Measurements from ENCODE around the gene ALDH1A3. TPM values are rescaled to one million over a fixed set of nuclear protein-coding genes. Genes with fewer than 3 reads are reported as not detected.

The ALDH1A3 gene
- total RNA-seq, 4 donors from 2014 or later, result 8.5 to 99.9 (median 18.4) TPM

DNA sequence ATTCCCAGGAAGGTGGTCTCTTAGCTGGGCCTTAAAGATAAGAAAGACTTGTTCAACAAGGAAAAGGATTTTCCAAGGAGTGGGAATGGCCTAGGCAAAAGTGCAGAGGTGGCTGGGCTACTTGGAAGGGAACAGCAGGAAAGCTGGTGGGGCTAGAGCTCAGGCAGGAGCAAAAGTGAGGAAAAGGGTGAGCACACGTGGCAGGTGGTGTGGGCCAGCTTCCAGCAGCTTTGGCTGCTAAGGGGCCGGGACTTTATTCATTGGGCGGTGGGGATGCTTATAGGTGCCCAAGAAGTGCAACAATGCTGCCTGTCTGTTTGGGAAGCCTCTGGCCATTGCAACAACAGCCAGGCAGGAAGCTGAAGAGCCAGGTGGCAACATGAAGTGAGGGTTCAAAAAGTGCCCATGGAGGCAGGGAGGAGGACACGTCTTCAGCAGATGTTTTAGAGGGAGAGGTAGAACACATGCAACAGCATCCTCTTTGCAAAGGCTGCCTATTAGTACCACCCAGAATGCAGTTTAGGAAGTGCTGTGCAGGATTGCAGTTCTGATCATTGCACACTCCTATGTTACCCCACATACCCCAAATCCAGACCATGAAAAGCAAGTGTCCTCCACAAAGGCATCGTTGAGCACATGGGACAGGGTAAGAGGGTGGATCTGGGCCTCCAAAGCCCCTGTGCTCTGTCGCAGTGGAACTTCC lies 13.8 kb downstream of the ALDH1A3 start:
- H3K4me1 ChIP-seq, result no peaks in the 10 kb centered on the region
- H3K4me3 ChIP-seq, result no peak overlapping the region
- no peaks in the 10 kb centered on the region for H3K9me3 ChIP-seq
- no peaks in the 10 kb centered on the region for H3K27me3 ChIP-seq
- no peak overlapping the region for H3K27ac ChIP-seq
- no peak for DNase-seq
- no peaks in the 10 kb centered on the region for H3K36me3 ChIP-seq
- TF ChIP-seq POLR2A (IDR thresholded peaks at IDR 0.05), result no peak
- no peak for TF ChIP-seq CTCF (IDR thresholded peaks at IDR 0.05)

DNA sequence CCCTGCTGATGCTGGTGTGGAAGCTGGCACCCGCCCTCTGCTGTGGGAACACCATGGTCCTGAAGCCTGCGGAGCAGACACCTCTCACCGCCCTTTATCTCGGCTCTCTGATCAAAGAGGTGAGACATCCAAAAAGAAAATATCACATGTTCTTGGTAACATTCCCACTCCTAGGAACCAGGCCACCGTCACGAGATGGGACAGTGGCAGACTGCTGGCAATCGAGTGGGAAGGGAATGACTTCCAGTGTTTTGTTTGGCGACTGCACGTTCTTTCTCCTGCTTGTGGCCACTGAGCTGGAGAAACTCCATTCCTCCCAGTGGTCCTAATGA lies 14.3 kb downstream of the ALDH1A3 start:
- no peak for DNase-seq
- Histone ChIP-seq H3K27me3 (no peaks in the 10 kb centered on the region), H3K27ac (no peak overlapping the region), H3K9me3 (no peaks in the 10 kb centered on the region), H3K4me3 (no peak overlapping the region), H3K36me3 (no peaks in the 10 kb centered on the region), H3K4me1 (no peaks in the 10 kb centered on the region)
- TF ChIP-seq CTCF (IDR thresholded peaks at IDR 0.05), result no peak
- TF ChIP-seq POLR2A (IDR thresholded peaks at IDR 0.05), result no peak

DNA sequence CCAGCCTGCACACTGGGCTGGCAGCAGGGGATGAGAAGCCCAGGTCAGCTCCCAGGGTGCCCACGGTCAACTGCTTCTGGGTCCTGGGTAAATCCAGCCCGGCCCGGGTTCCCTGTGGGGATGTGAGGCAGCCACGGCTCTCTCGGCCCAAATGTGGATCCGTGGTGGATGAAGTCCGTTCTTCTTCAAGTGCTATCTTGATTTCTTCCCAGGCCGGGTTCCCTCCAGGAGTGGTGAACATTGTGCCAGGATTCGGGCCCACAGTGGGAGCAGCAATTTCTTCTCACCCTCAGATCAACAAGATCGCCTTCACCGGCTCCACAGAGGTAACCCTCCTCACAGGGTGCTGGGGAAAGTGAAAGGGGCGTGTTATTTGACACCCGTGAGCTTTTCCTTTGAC lies 16.1 kb downstream of the ALDH1A3 start:
- Histone ChIP-seq H3K27me3 (no peaks in the 10 kb centered on the region), H3K36me3 (no peaks in the 10 kb centered on the region), H3K27ac (no peak overlapping the region), H3K4me3 (no peak overlapping the region), H3K4me1 (no peaks in the 10 kb centered on the region), H3K9me3 (no peaks in the 10 kb centered on the region)
- DNase-seq, result peak in 1 of 3 donors; percentile 41
- TF ChIP-seq CTCF (IDR thresholded peaks at IDR 0.05) (no peak), POLR2A (IDR thresholded peaks at IDR 0.05) (no peak)

DNA sequence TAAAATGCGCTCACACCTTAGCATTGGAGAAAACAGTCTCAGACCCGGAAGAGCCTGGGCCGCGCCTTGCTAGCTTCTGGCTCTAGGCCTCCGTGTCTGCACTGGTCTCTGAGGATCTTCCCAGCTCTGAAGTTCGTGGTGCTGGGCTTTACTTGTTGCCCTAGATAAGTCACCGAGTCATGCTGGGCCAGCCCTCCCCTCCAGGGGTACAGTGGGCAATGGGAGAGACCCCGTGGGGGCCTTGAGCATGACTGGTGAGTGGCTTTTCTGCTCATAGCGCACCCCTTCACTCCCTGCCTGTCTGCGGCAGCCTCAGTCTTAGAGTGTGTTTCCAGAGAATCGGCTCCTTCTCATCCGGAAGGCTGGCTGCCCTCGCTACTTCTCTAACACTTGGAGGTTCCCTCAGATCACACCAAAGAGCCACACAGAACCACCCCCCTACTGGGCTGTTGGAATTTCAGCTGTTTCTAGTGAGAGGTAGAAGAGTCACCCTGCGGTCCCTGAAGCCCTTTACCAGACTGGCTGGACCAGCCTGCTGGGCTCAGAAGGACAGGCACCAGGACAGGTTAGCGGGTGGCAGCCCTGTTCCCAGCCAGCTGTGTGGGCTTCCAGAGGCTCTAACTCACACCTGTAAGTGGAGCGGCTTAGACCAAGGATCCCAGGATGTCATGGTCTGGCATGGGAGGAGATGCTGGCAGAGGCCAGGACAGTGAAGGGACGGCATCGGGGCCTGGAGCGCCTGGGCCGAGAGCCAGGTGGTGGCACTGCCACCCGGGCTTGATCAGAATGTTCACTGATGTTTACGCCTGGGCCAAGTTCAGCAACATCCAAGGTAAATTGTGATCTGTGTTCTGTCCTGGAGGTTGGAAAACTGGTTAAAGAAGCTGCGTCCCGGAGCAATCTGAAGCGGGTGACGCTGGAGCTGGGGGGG lies 17.9 kb downstream of the ALDH1A3 start:
- Histone ChIP-seq H3K27me3 (no peaks in the 10 kb centered on the region), H3K27ac (no peak overlapping the region)
- no peak for TF ChIP-seq POLR2A (IDR thresholded peaks at IDR 0.05)
- TF ChIP-seq CTCF (IDR thresholded peaks at IDR 0.05), result no peak

DNA sequence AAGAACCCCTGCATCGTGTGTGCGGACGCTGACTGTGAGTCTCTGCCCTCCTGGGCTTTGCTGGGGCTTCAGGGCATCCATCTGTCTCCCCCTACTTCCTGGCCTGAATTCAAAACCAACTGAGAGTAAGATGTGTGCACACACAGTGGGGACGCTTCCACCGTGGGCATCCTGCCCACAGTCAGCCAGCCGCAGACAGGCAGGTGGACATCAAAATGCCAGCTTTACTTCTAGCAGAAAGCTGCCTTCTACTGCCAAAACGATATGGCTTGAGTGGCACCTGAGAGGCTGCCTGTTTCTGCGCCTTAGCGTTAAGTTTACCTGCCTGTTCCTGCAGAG lies 18.5 kb downstream of the ALDH1A3 start:
- Histone ChIP-seq H3K27ac (no peak overlapping the region), H3K27me3 (no peaks in the 10 kb centered on the region), H3K4me1 (peaks cover 0 to 12% (median 2%) of the 10 kb centered on the region in 4 donors), H3K9me3 (no peaks in the 10 kb centered on the region), H3K4me3 (no peak overlapping the region), H3K36me3 (no peaks in the 10 kb centered on the region)
- DNase-seq, result no peak
- TF ChIP-seq POLR2A (IDR thresholded peaks at IDR 0.05) (no peak), CTCF (IDR thresholded peaks at IDR 0.05) (no peak)

More for the DNA sequence above, 17.9 kb downstream of the ALDH1A3 start:
- no peaks in the 10 kb centered on the region for H3K9me3 ChIP-seq
- H3K4me3 ChIP-seq, result no peak overlapping the region
- no peak for DNase-seq
- H3K36me3 ChIP-seq, result no peaks in the 10 kb centered on the region
- peaks cover 0 to 12% (median 0%) of the 10 kb centered on the region in 4 donors for H3K4me1 ChIP-seq

All from Peyer's patch (tissue), 4 donors.